Endothelial cell of umbilical vein (primary cell): ENCODE data around the gene PRKAG2. TPM values are rescaled to one million over a fixed set of nuclear protein-coding genes. Genes with fewer than 3 reads are reported as not detected.

ENCODE experiments used
- BruUV-seq: library from RNA; stranded (reverse); fragments of 400-500 nt; replicated peaks from 2 replicates; lab custom pipeline; 2021; lab: Mats Ljungman, UMichigan
- CTCF ChIA-PET: fragments of 300-600, 350-600 bp; sonication (Branson Sonifier 250); formaldehyde crosslinking; loops from one replicate; lab custom pipeline; 2021; ENCODE audit warnings: antibody characterized with exemption, inconsistent platforms; lab: Charles Lee
- POLR2A ChIA-PET: fragments of 300-600, 350-600 bp; sonication (Branson Sonifier 250); formaldehyde crosslinking; loops from one replicate; lab custom pipeline; 2021; ENCODE audit warnings: antibody characterized with exemption, inconsistent platforms; lab: Charles Lee
- DNase-seq: peaks from one replicate; pipeline ENCODE4 v3.0.0-alpha.2; 2011; ENCODE audit warnings: low read depth, low spot score
- FAIRE-seq: peaks from 2 replicates; lab custom pipeline; 2011; peaks lifted over from hg19 to GRCh38; lab: Jason Lieb, UNC
- H2AFZ ChIP-seq: 2 replicates; pipeline ENCODE4 v1.6.0; 2012; ENCODE audit warnings: low read depth, low read length, control low read depth, inconsistent platforms
- H3K27ac ChIP-seq: 2 replicates; pipeline ENCODE4 v1.5.1; 2011; ENCODE audit warnings: low read depth, mild to moderate bottlenecking, control low read depth, low read length, moderate library complexity; ENCODE audit not compliant: insufficient read depth
- H3K27me3 ChIP-seq, 2 experiments: 2 replicates each; pipeline versions ENCODE4 v1.6.0 to v1.6.1; 2011; ENCODE audit warnings: low read length in 2 of 2, mixed read lengths in 1 of 2; ENCODE audit not compliant: control insufficient read depth in 2 of 2, insufficient read depth in 2 of 2
- H3K36me3 ChIP-seq, 2 experiments: 2 replicates in 1 of 2; 3 replicates in 1 of 2; pipeline ENCODE4 v1.5.1; 2011; ENCODE audit warnings: low read length in 2 of 2, mild to moderate bottlenecking in 1 of 2, moderate library complexity in 1 of 2; ENCODE audit not compliant: control insufficient read depth in 2 of 2, insufficient read depth in 2 of 2; ENCODE audit errors: extremely low read depth in 1 of 2
- H3K4me1 ChIP-seq: 3 replicates; pipeline ENCODE4 v1.5.1; 2011; ENCODE audit warnings: mild to moderate bottlenecking, low read length; ENCODE audit not compliant: control insufficient read depth, insufficient read depth; ENCODE audit errors: extremely low read depth
- H3K4me2 ChIP-seq: 2 replicates; pipeline ENCODE4 v1.6.1; 2011; ENCODE audit warnings: low read length, control low read depth, mixed read lengths; ENCODE audit not compliant: insufficient read depth
- H3K4me3 ChIP-seq, 3 experiments: fragments of 200-600 bp in 1 of 3; sonication (generic), shearing (Covaris generic) in 1 of 3; replicated peaks in 1 of 3; 2 replicates each; pipeline ENCODE4 v1.5.1; 2011 to 2016; ENCODE audit warnings: control low read depth in 3 of 3, low read length in 3 of 3, mild to moderate bottlenecking in 2 of 3, inconsistent platforms in 1 of 3, low read depth in 1 of 3, moderate library complexity in 1 of 3; ENCODE audit not compliant: insufficient read depth in 1 of 3
- H3K79me2 ChIP-seq: 2 replicates; pipeline ENCODE4 v1.6.0; 2012; ENCODE audit warnings: low read length, inconsistent platforms; ENCODE audit not compliant: control insufficient read depth, insufficient read depth
- H3K9ac ChIP-seq: replicated peaks from 2 replicates; pipeline ENCODE3; 2011; ENCODE audit warnings: low read length, control low read depth; ENCODE audit not compliant: insufficient read depth; ENCODE audit errors: extremely low read depth
- H3K9me1 ChIP-seq: replicated peaks from 3 replicates; pipeline ENCODE4 v1.6.0; 2011; ENCODE audit warnings: mild to moderate bottlenecking, low read length; ENCODE audit not compliant: control insufficient read depth, insufficient read depth; ENCODE audit errors: extremely low read depth
- H3K9me3 ChIP-seq: replicated peaks from 2 replicates; pipeline ENCODE4 v1.5.1; 2012; ENCODE audit warnings: low read length, inconsistent platforms; ENCODE audit not compliant: control insufficient read depth, insufficient read depth
- H4K20me1 ChIP-seq: replicated peaks from 2 replicates; pipeline ENCODE3; 2011; ENCODE audit warnings: mild to moderate bottlenecking, low read length; ENCODE audit not compliant: control insufficient read depth, insufficient read depth; ENCODE audit errors: extremely low read depth
- EZH2 ChIP-seq: IDR thresholded peaks from 2 replicates; pipeline ENCODE4 v1.6.1; 2012; ENCODE audit warnings: borderline replicate concordance, low read depth, mild to moderate bottlenecking, moderate library complexity, low read length, inconsistent platforms; ENCODE audit not compliant: severe bottlenecking
- FOS ChIP-seq: IDR thresholded peaks from 2 replicates; pipeline ENCODE4 v1.6.1; 2011; ENCODE audit warnings: mild to moderate bottlenecking, low read length, moderate library complexity, borderline replicate concordance; ENCODE audit not compliant: insufficient read depth
- GATA2 ChIP-seq: IDR thresholded peaks from 2 replicates; pipeline ENCODE4 v1.7.0; 2011; ENCODE audit warnings: low read depth, mild to moderate bottlenecking, moderate library complexity, mixed read lengths, low read length; ENCODE audit not compliant: insufficient read length, insufficient read depth
- JUN ChIP-seq: IDR thresholded peaks from 2 replicates; pipeline ENCODE4 v1.6.1; 2011; ENCODE audit warnings: borderline replicate concordance, low read depth; ENCODE audit not compliant: insufficient read length, insufficient read depth
- MYC ChIP-seq: IDR thresholded peaks from one replicate; pipeline ENCODE4 v1.6.1; 2011; ENCODE audit warnings: mild to moderate bottlenecking, low read depth, low read length
- POLR2A ChIP-seq: IDR thresholded peaks from 2 replicates; pipeline ENCODE4 v1.6.1; 2012; ENCODE audit warnings: low read depth, mild to moderate bottlenecking, control low read depth, low read length
- POLR2AphosphoS5 ChIP-seq: IDR thresholded peaks from 2 replicates; pipeline ENCODE4 v1.6.1; 2012; ENCODE audit warnings: low read depth, mild to moderate bottlenecking, control low read depth, low read length, moderate library complexity; ENCODE audit not compliant: insufficient read depth
- dilution Hi-C: fragments of 300-500 bp; cut with MboI; formaldehyde crosslinking; loops from one replicate; pipeline ENCODE4 v1.15.0; 2019; ENCODE audit warnings: low sequenced_read_pairs; ENCODE audit not compliant: extremely low pct_ligation_motif_present
- intact Hi-C: fragments of 100-400 bp; cut with micrococcal nuclease; formaldehyde crosslinking; loops from one replicate; pipeline ENCODE4 v1.10.0; 2022
- polyA plus RNA-seq, 4 experiments: library from polyadenylated mRNA; depleted of rRNA in 3 of 4; stranded (reverse) in 3 of 4; unstranded in 1 of 4; fragments of >200 nt; gene quantifications; 2 replicates each; pipeline versions ENCODE4 v1.2.1 to v1.2.3, GENCODE V29; 2011 to 2012; ENCODE audit warnings: missing spikeins in 1 of 4
- total RNA-seq: library from RNA; stranded (reverse); gene quantifications from 2 replicates; pipeline ENCODE4 v1.2.3, GENCODE V29; 2021
- TF ChIP-seq, protein P1 (sequence below), 2 donors: IDR thresholded peaks; 1 replicate in 1 of 2; 2 replicates in 1 of 2; pipeline ENCODE4 v1.5.1; 2011; ENCODE audit warnings: low read length in 2 of 2, mild to moderate bottlenecking in 2 of 2, moderate library complexity in 2 of 2, control low read depth in 1 of 2, inconsistent platforms in 1 of 2, low read depth in 1 of 2; ENCODE audit not compliant: insufficient read depth in 1 of 2; ENCODE audit errors: extremely low read depth in 1 of 2
- TF ChIP-seq, protein P2 (sequence below): IDR thresholded peaks from 2 replicates; pipeline ENCODE4 v1.6.1; 2011; ENCODE audit not compliant: insufficient read depth, insufficient read length

Gene PRKAG2
- total and polyA plus RNA-seq, 2 donors (not counting 3 experiments of a cell fraction or from before 2014, with no cell fraction given): 19.3 to 51.5 TPM

DNA sequence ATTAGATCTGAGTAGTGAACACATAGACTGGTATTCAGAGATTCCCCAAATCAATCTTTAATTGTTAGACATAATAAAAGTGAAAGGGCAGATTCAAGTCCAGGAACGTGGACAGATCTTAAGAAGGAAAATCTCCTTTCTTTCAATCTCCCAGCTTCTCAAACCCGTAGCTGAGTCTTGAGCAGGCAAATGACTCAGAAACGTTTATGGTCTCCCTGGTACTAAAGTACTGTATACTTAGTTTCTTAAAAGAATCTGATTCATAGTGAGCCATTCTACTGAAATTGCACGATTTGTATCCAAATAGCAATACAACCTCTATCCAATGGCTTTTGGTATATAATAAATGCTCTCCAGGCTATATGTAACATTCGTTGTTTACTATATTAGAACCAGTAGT is 216.8 kb downstream of the PRKAG2 start:
- no TSS peak for BruUV-seq
- H3K27ac ChIP-seq: no peak overlapping the region
- no peaks in the 10 kb centered on the region for H3K9me3 ChIP-seq
- TF ChIP-seq POLR2A (no peak), EZH2 (no peak), MYC (no peak), POLR2AphosphoS5 (no peak), GATA2 (no peak), FOS (no peak)
- TF ChIP-seq, protein P1, sequence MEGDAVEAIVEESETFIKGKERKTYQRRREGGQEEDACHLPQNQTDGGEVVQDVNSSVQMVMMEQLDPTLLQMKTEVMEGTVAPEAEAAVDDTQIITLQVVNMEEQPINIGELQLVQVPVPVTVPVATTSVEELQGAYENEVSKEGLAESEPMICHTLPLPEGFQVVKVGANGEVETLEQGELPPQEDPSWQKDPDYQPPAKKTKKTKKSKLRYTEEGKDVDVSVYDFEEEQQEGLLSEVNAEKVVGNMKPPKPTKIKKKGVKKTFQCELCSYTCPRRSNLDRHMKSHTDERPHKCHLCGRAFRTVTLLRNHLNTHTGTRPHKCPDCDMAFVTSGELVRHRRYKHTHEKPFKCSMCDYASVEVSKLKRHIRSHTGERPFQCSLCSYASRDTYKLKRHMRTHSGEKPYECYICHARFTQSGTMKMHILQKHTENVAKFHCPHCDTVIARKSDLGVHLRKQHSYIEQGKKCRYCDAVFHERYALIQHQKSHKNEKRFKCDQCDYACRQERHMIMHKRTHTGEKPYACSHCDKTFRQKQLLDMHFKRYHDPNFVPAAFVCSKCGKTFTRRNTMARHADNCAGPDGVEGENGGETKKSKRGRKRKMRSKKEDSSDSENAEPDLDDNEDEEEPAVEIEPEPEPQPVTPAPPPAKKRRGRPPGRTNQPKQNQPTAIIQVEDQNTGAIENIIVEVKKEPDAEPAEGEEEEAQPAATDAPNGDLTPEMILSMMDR (IDR thresholded peaks at IDR 0.05; ENCODE audit: extremely low read depth in 1 of 2, insufficient read depth in 1 of 2, low read depth in 1 of 2, low read length in 2 of 2): no peak
- no peak overlapping the region for H2AFZ ChIP-seq
- no peak overlapping the region for H3K4me2 ChIP-seq
- FAIRE-seq (no peak), DNase-seq (no peak)
- H3K4me3 ChIP-seq: no peak overlapping the region
- H3K9ac ChIP-seq: no peak overlapping the region
- H3K27me3 ChIP-seq: no peaks in the 10 kb centered on the region
- intact Hi-C loops (no loop called here), dilution Hi-C loops (no loop called here)
- no peaks in the 10 kb centered on the region for H3K79me2 ChIP-seq
- no peaks in the 10 kb centered on the region for H3K4me1 ChIP-seq
- no peaks in the 10 kb centered on the region for H4K20me1 ChIP-seq
- no peaks in the 10 kb centered on the region for H3K36me3 ChIP-seq
- ChIA-PET CTCF (no interaction called here), POLR2A (no interaction called here)
- H3K9me1 ChIP-seq: no peaks in the 10 kb centered on the region

DNA sequence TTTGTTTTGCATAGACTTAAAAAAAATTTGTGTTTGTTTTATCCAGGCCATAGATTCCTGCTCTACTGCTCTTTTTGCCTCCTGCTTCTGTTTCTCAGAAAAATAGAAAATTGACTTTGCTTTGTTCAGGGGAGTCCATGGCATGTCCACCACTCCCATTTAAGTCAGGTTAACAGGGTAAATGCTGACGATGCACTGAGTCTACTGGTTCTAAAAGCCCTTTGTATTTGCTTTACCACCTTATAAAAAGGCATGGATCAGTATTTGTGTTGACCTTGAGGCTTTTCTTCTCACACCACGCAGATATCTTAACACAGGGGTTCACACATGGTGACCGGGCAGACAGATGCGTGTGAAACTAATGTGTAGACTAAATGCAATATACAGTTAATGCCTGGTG is 217.7 kb downstream of the PRKAG2 start:
- no peak overlapping the region for H3K9ac ChIP-seq
- no peaks in the 10 kb centered on the region for H3K9me3 ChIP-seq
- CTCF ChIA-PET: no interaction called here
- H3K27me3 ChIP-seq: no peaks in the 10 kb centered on the region
- no peaks in the 10 kb centered on the region for H3K36me3 ChIP-seq
- no peaks in the 10 kb centered on the region for H4K20me1 ChIP-seq
- no peak overlapping the region for H3K27ac ChIP-seq
- FAIRE-seq (no peak), DNase-seq (no peak)
- TF ChIP-seq POLR2A: no peak
- TF ChIP-seq JUN: no peak
- no peak for TF ChIP-seq EZH2
- TF ChIP-seq GATA2: no peak
- TF ChIP-seq, protein P1 (IDR thresholded peaks at IDR 0.05; ENCODE audit: extremely low read depth in 1 of 2, insufficient read depth in 1 of 2, low read depth in 1 of 2, low read length in 2 of 2): no peak
- TF ChIP-seq MYC: no peak
- TF ChIP-seq, protein P2, sequence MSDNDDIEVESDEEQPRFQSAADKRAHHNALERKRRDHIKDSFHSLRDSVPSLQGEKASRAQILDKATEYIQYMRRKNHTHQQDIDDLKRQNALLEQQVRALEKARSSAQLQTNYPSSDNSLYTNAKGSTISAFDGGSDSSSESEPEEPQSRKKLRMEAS: no peak
- TF ChIP-seq POLR2AphosphoS5: no peak
- TF ChIP-seq FOS: no peak
- no peak overlapping the region for H2AFZ ChIP-seq
- POLR2A ChIA-PET: no interaction called here
- no peaks in the 10 kb centered on the region for H3K9me1 ChIP-seq
- no peaks in the 10 kb centered on the region for H3K79me2 ChIP-seq
- no peaks in the 10 kb centered on the region for H3K4me1 ChIP-seq
- no peak overlapping the region for H3K4me3 ChIP-seq
- dilution Hi-C loops: no loop called here
- no peak overlapping the region for H3K4me2 ChIP-seq
- intact Hi-C loops: no loop called here
- no TSS peak for BruUV-seq
